GM12801 (cell line): Measurements from ENCODE around the gene PRR13.

Experiments
- TF ChIP-seq, protein P1 (sequence below): IDR thresholded peaks from one replicate; pipeline ENCODE4 v1.5.1; 2011; ENCODE audit warnings: control low read depth; ENCODE audit not compliant: insufficient read length; ENCODE audit errors: extremely low read depth

The PRR13 gene

DNA sequence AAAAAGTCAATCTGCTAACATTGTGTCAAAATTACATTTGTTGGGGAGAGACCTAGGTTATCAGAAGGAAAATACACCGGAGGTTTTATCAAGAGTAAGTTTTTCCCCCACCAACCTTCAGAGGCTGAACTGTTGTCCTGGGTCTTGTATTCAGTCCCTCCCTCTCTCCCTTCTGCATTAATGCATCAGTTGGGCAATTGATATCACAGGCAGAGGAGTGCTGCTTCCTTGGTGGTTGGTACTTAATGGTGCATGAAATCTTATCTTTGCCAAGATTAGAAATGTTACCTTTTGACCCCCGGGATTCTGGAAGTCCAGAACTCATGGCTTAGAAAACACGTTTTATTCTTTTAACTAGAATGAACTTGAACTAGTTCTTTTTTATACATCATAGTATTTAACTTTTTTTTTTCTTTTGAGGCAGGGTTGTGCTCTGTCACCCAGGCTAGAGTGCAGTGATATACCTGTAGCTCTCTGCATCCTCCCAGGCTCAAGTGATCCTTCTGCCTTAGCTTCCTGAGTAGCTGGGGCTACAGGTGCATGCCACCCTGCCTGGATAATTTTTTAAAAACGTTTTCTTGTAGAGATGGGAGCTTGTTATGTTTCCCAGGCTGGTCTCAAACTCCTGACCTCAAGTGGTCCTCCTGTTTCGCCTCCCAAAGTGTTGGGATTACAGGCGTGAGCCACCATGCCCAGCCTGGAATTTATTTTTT, 15.3 kb downstream of the PRR13 start:
- TF ChIP-seq, protein P1, sequence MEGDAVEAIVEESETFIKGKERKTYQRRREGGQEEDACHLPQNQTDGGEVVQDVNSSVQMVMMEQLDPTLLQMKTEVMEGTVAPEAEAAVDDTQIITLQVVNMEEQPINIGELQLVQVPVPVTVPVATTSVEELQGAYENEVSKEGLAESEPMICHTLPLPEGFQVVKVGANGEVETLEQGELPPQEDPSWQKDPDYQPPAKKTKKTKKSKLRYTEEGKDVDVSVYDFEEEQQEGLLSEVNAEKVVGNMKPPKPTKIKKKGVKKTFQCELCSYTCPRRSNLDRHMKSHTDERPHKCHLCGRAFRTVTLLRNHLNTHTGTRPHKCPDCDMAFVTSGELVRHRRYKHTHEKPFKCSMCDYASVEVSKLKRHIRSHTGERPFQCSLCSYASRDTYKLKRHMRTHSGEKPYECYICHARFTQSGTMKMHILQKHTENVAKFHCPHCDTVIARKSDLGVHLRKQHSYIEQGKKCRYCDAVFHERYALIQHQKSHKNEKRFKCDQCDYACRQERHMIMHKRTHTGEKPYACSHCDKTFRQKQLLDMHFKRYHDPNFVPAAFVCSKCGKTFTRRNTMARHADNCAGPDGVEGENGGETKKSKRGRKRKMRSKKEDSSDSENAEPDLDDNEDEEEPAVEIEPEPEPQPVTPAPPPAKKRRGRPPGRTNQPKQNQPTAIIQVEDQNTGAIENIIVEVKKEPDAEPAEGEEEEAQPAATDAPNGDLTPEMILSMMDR = no peak

DNA sequence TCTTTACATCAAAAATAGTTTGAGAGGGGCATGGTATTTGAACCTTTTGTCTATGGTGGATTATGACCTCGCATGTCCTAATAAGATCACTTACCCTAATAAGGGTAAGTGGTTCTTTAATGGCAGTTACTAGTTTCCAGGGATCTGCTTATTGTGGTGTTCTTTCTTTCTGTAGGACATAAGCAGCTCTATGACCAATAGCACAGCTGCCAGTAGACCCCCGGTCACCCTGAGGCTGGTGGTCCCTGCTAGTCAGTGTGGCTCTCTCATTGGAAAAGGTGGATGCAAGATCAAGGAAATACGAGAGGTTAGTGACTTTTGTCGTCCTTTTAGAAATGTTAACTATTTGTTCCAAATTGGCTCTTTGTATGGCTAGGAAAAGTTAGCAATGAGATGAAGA, 17.6 kb downstream of the PRR13 start:
- TF ChIP-seq, protein P1 = no peak

DNA sequence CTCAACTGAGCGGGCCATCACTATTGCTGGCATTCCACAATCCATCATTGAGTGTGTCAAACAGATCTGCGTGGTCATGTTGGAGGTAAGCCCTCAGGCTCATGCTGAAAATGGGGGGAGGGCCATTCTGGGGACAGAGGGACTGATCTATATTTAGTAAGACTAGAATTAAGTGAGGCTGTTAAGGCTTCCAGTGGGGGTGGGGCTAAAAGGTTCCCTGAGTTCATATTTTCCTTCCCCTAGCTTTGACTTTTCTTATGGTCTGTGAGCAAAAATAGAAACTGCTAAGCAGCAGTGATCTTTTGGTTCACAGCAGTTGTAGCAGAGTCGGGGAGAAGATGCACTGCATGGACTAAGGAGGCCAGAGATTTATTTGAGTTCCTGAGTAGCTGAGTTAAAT, 19.5 kb downstream of the PRR13 start:
- TF ChIP-seq, protein P1 = no peak

DNA sequence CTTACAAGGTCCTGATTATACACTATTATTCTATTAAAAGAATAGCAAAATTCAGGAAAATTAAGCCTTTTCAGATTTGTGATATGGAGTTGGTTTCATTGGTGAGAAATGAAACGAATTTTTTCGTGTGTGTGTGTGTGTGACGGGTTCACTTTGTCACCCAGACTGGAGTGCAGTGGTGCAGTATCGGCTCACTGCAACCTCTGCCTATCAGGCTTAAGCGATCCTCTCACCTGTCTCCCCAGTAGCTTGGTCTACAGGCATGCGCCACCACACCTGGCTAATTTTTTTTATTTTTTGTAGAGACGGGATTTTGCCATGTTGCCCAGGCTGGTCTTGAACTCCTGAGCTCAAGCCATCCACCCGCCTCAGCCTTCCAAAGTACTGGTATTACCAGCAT, 20.1 kb downstream of the PRR13 start:
- TF ChIP-seq, protein P1 = no peak

DNA sequence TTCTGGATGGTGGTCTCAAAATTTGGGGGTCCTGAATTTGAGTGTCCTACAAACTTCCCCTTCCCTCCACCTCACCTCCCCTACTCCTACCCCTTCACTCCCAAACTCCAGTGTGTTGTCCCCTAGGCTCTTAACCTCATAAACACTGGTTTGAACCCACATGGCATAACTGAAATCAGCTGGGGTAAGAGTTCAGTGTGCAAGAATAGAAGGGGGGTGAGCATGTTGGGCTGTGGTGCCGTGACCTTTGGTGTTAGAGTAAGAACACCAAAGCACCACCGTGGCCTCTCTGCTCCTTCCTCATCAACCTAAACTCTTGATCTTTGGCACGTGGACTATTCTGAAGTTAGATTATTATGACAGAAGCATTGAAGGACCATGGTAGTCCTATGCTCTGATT, 21.4 kb downstream of the PRR13 start:
- TF ChIP-seq, protein P1 = no peak

DNA sequence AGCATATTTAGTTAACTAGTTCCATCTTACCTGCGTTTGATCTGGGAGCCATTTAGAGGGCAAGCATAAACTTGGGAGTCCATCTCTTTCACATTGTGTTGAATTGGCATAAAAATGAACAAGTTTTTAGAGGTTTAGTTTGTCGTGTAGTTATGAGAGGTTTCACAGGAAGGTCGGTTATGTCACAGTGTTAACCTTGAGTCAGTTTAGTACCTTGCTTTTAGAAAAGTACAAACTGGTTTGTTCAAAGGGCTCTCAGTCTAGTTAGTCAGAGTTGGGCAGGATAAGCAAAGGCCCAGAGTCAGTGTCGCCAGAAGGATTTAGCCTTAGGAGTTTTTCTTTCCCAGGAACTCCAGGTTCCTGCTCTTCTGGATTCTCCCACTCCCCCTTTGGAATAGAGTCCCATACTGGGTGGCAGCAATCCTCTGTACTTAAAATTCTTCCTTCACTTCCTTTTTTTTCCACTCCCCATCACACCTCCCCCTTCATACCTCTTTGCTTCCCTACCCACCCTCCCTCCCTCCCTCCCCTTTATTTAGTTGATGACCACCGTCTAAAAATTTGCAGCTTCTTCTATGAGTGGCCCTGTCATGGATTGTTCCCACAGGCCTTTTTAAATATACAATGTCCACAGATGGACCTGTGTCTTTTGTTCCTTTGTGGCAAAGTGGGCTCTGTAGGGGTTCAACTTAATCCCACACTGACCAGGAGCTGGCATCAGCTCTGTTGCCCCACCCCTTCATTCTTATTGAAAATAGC, 22.4 kb downstream of the PRR13 start:
- TF ChIP-seq, protein P1 = no peak

DNA sequence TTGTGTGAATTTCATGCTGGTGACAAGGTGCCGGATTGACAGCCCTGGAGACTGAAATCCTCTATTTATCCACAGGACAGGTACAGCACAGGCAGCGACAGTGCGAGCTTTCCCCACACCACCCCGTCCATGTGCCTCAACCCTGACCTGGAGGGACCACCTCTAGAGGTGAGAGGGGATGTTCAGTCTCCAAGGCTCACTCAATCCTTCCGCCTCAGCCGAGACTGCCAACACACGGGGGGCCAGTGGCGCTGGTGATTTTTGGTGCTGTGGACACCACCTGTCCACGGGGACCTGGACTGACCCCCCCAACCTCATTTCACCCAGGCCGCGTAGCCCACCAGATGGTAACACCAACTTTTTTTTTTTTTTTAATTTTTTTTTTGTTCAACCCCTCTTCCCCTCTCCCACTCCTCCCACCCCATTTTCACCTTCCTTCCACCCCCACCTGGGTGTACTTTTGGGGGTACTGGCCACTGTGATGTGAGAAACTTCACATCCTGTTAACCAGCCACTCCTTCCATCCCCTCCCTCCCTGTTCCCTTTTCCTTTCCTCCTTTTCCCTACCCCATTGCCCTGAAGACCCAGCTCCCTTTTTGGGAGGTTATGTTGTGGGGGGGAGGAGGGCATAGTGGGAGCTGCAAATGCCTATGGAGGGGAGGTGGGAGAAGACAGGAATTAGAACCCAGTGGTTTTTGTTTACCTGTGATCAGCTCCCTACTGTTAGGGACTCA, 23.3 kb downstream of the PRR13 start:
- TF ChIP-seq, protein P1 = no peak
